NB4 (cell line): ENCODE results near the gene SAPCD2.

Experiments used
- POLR2A ChIP-seq: IDR thresholded peaks from 2 replicates; pipeline ENCODE4 v1.6.1; 2011; ENCODE audit warnings: mild to moderate bottlenecking; ENCODE audit not compliant: insufficient read length; ENCODE audit errors: extremely low read depth
- TF ChIP-seq, protein P1 (sequence below): IDR thresholded peaks from 2 replicates; pipeline ENCODE4 v1.6.1; 2011; ENCODE audit warnings: low read depth, low read length

DNA sequence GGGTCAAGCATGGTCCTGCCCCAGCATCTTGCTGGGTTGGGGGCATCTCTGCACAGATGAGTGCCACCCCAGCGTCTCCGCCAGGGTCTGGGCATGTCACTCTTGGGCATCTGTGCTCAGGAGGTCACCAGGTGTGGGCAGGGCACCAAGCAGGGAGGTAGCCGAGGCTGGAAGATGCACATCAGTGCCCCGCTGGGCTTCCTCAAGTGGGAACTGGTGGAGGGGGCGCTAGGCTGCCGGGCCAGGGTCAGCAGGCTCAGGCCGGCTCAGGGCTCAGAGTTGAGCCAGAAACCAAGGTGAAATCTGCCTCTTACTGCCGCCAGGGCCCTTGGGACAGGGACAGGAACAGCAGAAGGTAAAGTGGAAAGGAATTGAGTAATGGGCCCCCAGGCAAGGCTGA lies 34.4 kb downstream of the SAPCD2 start:
- TF ChIP-seq, protein P1, sequence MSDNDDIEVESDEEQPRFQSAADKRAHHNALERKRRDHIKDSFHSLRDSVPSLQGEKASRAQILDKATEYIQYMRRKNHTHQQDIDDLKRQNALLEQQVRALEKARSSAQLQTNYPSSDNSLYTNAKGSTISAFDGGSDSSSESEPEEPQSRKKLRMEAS: no peak
- no peak for TF ChIP-seq POLR2A
